Bronchial epithelial cell (primary cell): ENCODE results near the gene MICAL2. TPM values are rescaled to one million over a fixed set of nuclear protein-coding genes. Genes with fewer than 3 reads are reported as not detected.

Experiments used
- DNase-seq: peaks from one replicate; pipeline ENCODE4 v3.0.0-alpha.2; 2010; ENCODE audit warnings: low read depth
- FAIRE-seq: peaks from 2 replicates; lab custom pipeline; 2011; peaks lifted over from hg19 to GRCh38; lab: Jason Lieb, UNC
- H3K27me3 ChIP-seq: 2 replicates; pipeline ENCODE4 v1.5.1; 2011; ENCODE audit warnings: low read length; ENCODE audit not compliant: control insufficient read depth, insufficient read depth
- H3K36me3 ChIP-seq: 2 replicates; pipeline ENCODE4 v1.5.1; 2011; ENCODE audit warnings: low read length; ENCODE audit not compliant: control insufficient read depth, insufficient read depth
- H3K4me3 ChIP-seq: 2 replicates; pipeline ENCODE4 v1.5.1; 2011; ENCODE audit warnings: mild to moderate bottlenecking, low read depth, low read length, control low read depth
- total RNA-seq: library from RNA; depleted of rRNA; stranded (reverse); fragments of >200 nt; gene quantifications from 2 replicates; pipeline ENCODE4 v1.2.1, GENCODE V29; 2014
- TF ChIP-seq, protein P1 (sequence below): IDR thresholded peaks from 2 replicates; pipeline ENCODE4 v1.5.1; 2011; ENCODE audit warnings: mild to moderate bottlenecking, moderate library complexity, low read length, control low read depth, inconsistent platforms; ENCODE audit not compliant: insufficient read depth, severe bottlenecking

The MICAL2 gene
- total RNA-seq, 1 donor from 2014 or later: 75.0 TPM

DNA sequence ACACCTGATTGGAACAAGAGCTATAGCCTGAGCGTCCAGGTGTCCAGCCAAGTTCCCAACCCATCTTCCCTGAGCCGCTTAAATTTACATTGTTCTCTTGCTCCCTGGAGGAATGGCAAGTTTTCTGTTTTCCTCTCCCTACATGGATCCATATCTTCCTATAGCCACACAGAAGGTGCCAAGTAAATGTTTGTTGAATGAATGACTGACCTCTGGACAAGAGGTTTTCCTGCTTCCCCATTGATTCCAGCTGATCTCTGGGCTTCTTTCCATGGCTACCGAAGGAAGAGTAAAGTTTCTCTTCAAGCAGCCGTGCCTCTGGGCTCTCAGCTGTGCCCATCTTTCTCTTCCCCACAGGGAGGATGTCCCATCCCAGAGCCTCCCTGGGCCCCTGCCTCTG, 107.5 kb downstream of the MICAL2 start:
- no peak for FAIRE-seq
- TF ChIP-seq, protein P1, sequence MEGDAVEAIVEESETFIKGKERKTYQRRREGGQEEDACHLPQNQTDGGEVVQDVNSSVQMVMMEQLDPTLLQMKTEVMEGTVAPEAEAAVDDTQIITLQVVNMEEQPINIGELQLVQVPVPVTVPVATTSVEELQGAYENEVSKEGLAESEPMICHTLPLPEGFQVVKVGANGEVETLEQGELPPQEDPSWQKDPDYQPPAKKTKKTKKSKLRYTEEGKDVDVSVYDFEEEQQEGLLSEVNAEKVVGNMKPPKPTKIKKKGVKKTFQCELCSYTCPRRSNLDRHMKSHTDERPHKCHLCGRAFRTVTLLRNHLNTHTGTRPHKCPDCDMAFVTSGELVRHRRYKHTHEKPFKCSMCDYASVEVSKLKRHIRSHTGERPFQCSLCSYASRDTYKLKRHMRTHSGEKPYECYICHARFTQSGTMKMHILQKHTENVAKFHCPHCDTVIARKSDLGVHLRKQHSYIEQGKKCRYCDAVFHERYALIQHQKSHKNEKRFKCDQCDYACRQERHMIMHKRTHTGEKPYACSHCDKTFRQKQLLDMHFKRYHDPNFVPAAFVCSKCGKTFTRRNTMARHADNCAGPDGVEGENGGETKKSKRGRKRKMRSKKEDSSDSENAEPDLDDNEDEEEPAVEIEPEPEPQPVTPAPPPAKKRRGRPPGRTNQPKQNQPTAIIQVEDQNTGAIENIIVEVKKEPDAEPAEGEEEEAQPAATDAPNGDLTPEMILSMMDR: no peak
- H3K27me3 ChIP-seq: no peaks in the 10 kb centered on the region
- H3K36me3 ChIP-seq: peaks cover 22% of the 10 kb centered on the region
- H3K4me3 ChIP-seq: no peak overlapping the region
- no peak for DNase-seq

DNA sequence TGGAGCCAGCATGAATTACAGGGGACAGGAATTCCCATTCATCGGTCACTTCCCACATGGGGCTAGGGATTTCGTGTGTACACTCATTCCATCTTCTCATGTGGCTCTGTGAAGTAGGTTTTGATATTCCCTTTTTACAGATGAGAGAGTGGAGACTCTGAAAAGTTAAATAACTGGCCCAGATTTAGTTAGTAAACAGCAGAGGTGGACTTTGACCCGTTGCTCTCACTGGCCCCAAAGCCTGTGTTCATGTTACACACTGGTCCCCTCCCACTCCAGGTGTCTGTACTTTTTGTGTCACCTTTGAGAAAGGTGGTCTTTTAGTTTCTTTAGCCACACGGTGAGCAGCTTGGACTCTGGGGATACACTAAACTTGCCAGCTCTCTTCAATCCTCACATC, 108.5 kb downstream of the MICAL2 start:
- TF ChIP-seq, protein P1: no peak
- FAIRE-seq: no peak

GRCh38 chr11:12219757-12220156, 109.4 kb downstream of the MICAL2 start:
- H3K36me3 ChIP-seq: peaks cover 22% of the 10 kb centered on the region
- DNase-seq (peak; percentile 56), FAIRE-seq (no peak)
- no peak overlapping the region for H3K4me3 ChIP-seq
- no peaks in the 10 kb centered on the region for H3K27me3 ChIP-seq
- TF ChIP-seq, protein P1: no peak

More for the DNA sequence above, 108.5 kb downstream of the MICAL2 start:
- H3K27me3 ChIP-seq: no peaks in the 10 kb centered on the region
- peaks cover 22% of the 10 kb centered on the region for H3K36me3 ChIP-seq
- DNase-seq: no peak
- H3K4me3 ChIP-seq: no peak overlapping the region

- TF ChIP-seq, protein P1: no peak
- DNase-seq (no peak), FAIRE-seq (no peak)
- H3K27me3 ChIP-seq: no peaks in the 10 kb centered on the region
- no peak overlapping the region for H3K4me3 ChIP-seq
- H3K36me3 ChIP-seq: peaks cover 25% of the 10 kb centered on the region
Measured at GRCh38 chr11:12220305-12220704, 109.9 kb downstream of the MICAL2 start.

DNA sequence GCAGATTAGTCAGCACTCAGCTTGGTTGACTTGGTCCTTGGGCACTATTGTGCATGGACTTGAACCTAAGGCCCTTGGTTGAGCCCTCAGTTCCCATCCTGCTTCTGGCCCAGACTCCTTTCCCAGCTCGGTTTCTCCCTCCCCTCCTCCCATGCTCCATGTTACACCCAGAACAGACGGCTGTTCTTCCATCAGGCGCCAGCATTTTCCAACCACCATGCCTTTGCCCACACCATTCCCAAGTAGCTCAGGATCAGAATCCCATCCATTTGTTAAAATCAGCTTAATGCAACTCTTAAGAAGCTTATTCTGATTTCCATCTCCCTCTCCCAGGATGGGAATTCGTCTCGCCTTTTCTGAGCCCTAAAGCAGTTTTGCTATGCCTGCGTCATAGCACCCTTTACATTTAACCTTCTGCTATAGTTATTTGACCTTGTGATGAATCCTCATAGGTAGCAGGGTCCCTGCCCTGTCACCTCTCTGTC, 110.7 kb downstream of the MICAL2 start:
- Histone ChIP-seq H3K4me3 (no peak overlapping the region), H3K36me3 (peaks cover 27% of the 10 kb centered on the region), H3K27me3 (no peaks in the 10 kb centered on the region)
- TF ChIP-seq, protein P1: no peak
- no peak for FAIRE-seq
- DNase-seq: no peak
